Neural crest cell (in vitro differentiated cells): ENCODE measurements around the gene PAX3. TPM values are rescaled to one million over a fixed set of nuclear protein-coding genes. Genes with fewer than 3 reads are reported as not detected.

ENCODE experiments used
- DNase-seq: peaks from one replicate; pipeline ENCODE4 v3.0.0; 2021; ENCODE audit warnings: low read depth, mixed read lengths, low spot score
- H3K27ac Mint-ChIP-seq: one replicate; pipeline ENCODE4 v1.8.0; 2021; ENCODE audit warnings: mild to moderate bottlenecking, mixed read lengths; ENCODE audit not compliant: unreplicated experiment
- H3K27me3 Mint-ChIP-seq: 2 replicates; pipeline ENCODE4 v1.8.0; 2021; ENCODE audit warnings: low read depth, mild to moderate bottlenecking, mixed read lengths
- H3K36me3 Mint-ChIP-seq: 2 replicates; pipeline ENCODE4 v1.8.0; 2021; ENCODE audit warnings: low read depth, mild to moderate bottlenecking, mixed read lengths
- H3K4me1 Mint-ChIP-seq: 2 replicates; pipeline ENCODE4 v1.8.0; 2021; ENCODE audit warnings: mixed read lengths
- H3K4me3 Mint-ChIP-seq: one replicate; pipeline ENCODE4 v1.8.0; 2021; ENCODE audit warnings: mild to moderate bottlenecking, mixed read lengths
- H3K9me3 Mint-ChIP-seq: 2 replicates; pipeline ENCODE4 v1.8.0; 2021; ENCODE audit warnings: mixed read lengths
- CTCF ChIP-seq: fragments of 200-600 bp; sonication (generic); conservative IDR thresholded peaks from 2 replicates; pipeline ENCODE4 v1.5.0; 2021; ENCODE audit warnings: antibody characterized with exemption, mild to moderate bottlenecking
- total RNA-seq: library from RNA; stranded (reverse); gene quantifications from 2 replicates; pipeline ENCODE4 v1.2.1, GENCODE V29; 2021

Gene PAX3
- total RNA-seq, 1 donor from 2014 or later, result 52.2 TPM

GRCh38 chr2:222248256-222248655 is 50.5 kb downstream of the PAX3 start:
- Mint-ChIP-seq H3K27me3 (peaks cover 27% of the 10 kb centered on the region), H3K4me3 (no peak overlapping the region), H3K9me3 (no peaks in the 10 kb centered on the region), H3K27ac (no peak overlapping the region), H3K36me3 (peaks cover 9% of the 10 kb centered on the region), H3K4me1 (peaks cover 41% of the 10 kb centered on the region)
- TF ChIP-seq CTCF, result no peak
- no peak for DNase-seq

GRCh38 chr2:222242532-222242931 is 56.3 kb downstream of the PAX3 start:
- Mint-ChIP-seq H3K9me3 (no peaks in the 10 kb centered on the region), H3K27me3 (peaks cover 72% of the 10 kb centered on the region), H3K36me3 (peaks cover 10% of the 10 kb centered on the region), H3K4me1 (peaks cover 58% of the 10 kb centered on the region), H3K27ac (no peak overlapping the region), H3K4me3 (no peak overlapping the region)
- no peak for TF ChIP-seq CTCF
- DNase-seq, result no peak

GRCh38 chr2:222241128-222241870 is 57.5 kb downstream of the PAX3 start:
- H3K4me1 Mint-ChIP-seq, result peaks cover 61% of the 10 kb centered on the region
- H3K27ac Mint-ChIP-seq, result no peak overlapping the region
- H3K27me3 Mint-ChIP-seq, result peaks cover 74% of the 10 kb centered on the region
- H3K36me3 Mint-ChIP-seq, result peaks cover 10% of the 10 kb centered on the region
- no peak for DNase-seq
- TF ChIP-seq CTCF, result no peak
- no peaks in the 10 kb centered on the region for H3K9me3 Mint-ChIP-seq
- H3K4me3 Mint-ChIP-seq, result no peak overlapping the region

GRCh38 chr2:222240676-222241049 is 58.1 kb downstream of the PAX3 start:
- peaks cover 61% of the 10 kb centered on the region for H3K4me1 Mint-ChIP-seq
- no peak overlapping the region for H3K4me3 Mint-ChIP-seq
- no peak for DNase-seq
- TF ChIP-seq CTCF, result no peak
- H3K36me3 Mint-ChIP-seq, result peaks cover 10% of the 10 kb centered on the region
- no peak overlapping the region for H3K27ac Mint-ChIP-seq
- H3K9me3 Mint-ChIP-seq, result no peaks in the 10 kb centered on the region
- peaks cover 77% of the 10 kb centered on the region for H3K27me3 Mint-ChIP-seq

GRCh38 chr2:222239945-222240675 is 58.7 kb downstream of the PAX3 start:
- Mint-ChIP-seq H3K27ac (no peak overlapping the region), H3K4me1 (peaks cover 61% of the 10 kb centered on the region), H3K4me3 (peak overlapping the region; percentile 32), H3K27me3 (peaks cover 74% of the 10 kb centered on the region), H3K36me3 (peaks cover 10% of the 10 kb centered on the region), H3K9me3 (no peaks in the 10 kb centered on the region)
- no peak for DNase-seq
- no peak for TF ChIP-seq CTCF
